ENCODE results near the gene AURKAIP1. TPM values are rescaled to one million over a fixed set of nuclear protein-coding genes. Genes with fewer than 3 reads are reported as not detected.

Gene AURKAIP1
- total and polyA plus RNA-seq, 2 of the 4 experiments (the other 2 are of a cell fraction): 45.7 to 107 TPM

GRCh38 chr1:1329304-1330210 lies 45.5 kb downstream of the AURKAIP1 start:
- intact Hi-C loops (cut with micrococcal nuclease): no loop called here

More at GRCh38 chr1:1329304-1330210, 45.5 kb downstream of the AURKAIP1 start:
- H2BK5ac ChIP-seq (ENCODE audit: low read depth, low read length, poor library complexity, severe bottlenecking): no peak overlapping the region
- H3K4me2 ChIP-seq (ENCODE audit: low read depth, low read length): no peak overlapping the region
- peaks cover 9% of the 10 kb centered on the region for H3K9me1 ChIP-seq (ENCODE audit: insufficient read depth, low read length)
- H3K4me3 ChIP-seq (ENCODE audit: insufficient read depth, low read depth, low read length): no peak overlapping the region
- no peaks in the 10 kb centered on the region for H3K9me3 ChIP-seq (ENCODE audit: control insufficient read depth, insufficient read depth, low read length)
- H2AFZ ChIP-seq (replicated peaks; ENCODE audit: low read length, poor library complexity): peak overlapping the region; percentile 47
- H3K9ac ChIP-seq (ENCODE audit: low read depth, low read length): no peak overlapping the region
- H3K4ac ChIP-seq (ENCODE audit: low read depth, low read length): no peak overlapping the region
- no peak overlapping the region for H4K5ac ChIP-seq (ENCODE audit: low read depth, low read length)
- DNase-seq (no peak), ATAC-seq (ENCODE audit: low read depth) (no peak)
- no peak overlapping the region for H3K14ac ChIP-seq (replicated peaks; ENCODE audit: low read depth, low read length)
- H4K8ac ChIP-seq (ENCODE audit: low read depth in 2 of 2, low read length in 2 of 2): no peak overlapping the region
- H2BK120ac ChIP-seq (ENCODE audit: low read depth, low read length): no peak overlapping the region
- H3K23ac ChIP-seq (ENCODE audit: low read depth, low read length): no peak overlapping the region
- H3K27me3 ChIP-seq (ENCODE audit: control insufficient read depth, insufficient read depth, low read length): no peaks in the 10 kb centered on the region
- H3K79me1 ChIP-seq (ENCODE audit: low read depth in 1 of 2, low read length in 2 of 2): peaks cover 7 to 31% of the 10 kb centered on the region in 2 experiments; a peak in 2 of 4 replicates
- H3K36me3 ChIP-seq (ENCODE audit: control insufficient read depth, insufficient read depth, low read length): peaks cover 7% of the 10 kb centered on the region
- 94% methylated on average over 47 of the region's 58 CpGs; no CpG with 5 or more reads in 1 of the 2 experiments for WGBS, 2 experiments (ENCODE audit: extremely low coverage in 2 of 2, insufficient read length in 1 of 2)
- H3K27ac ChIP-seq (ENCODE audit: insufficient read depth, low read length): no peak overlapping the region
- H2AK9ac ChIP-seq (replicated peaks; ENCODE audit: low read depth, low read length, poor library complexity): no peak overlapping the region
- no TSS peak for BruUV-seq (replicated peaks)
- peaks cover 3% of the 10 kb centered on the region; the same call in 1 of the 2 replicates for H3K4me1 ChIP-seq (ENCODE audit: control insufficient read depth, insufficient read depth, low read length)
- no peak overlapping the region for H4K91ac ChIP-seq (ENCODE audit: insufficient read depth, low read depth, low read length)
- in situ Hi-C loops (cut with MboI; ENCODE audit: low sequenced_read_pairs): no loop called here
- no peak overlapping the region for H3K18ac ChIP-seq (ENCODE audit: low read depth, low read length)
- dilution Hi-C loops (cut with HindIII; ENCODE audit: low sequenced_read_pairs, unreplicated experiment): no loop called here
- H2BK20ac ChIP-seq (ENCODE audit: low read depth, low read length): no peak overlapping the region
- TF ChIP-seq POLR2A (IDR thresholded peaks at IDR 0.05; ENCODE audit: low read depth, low read length): no peak
- peaks cover 20% of the 10 kb centered on the region for H4K20me1 ChIP-seq (ENCODE audit: insufficient read depth, low read length)
- CTCF ChIA-PET: no interaction called here
- no peak overlapping the region for H2AK5ac ChIP-seq (ENCODE audit: low read depth, low read length)
- POLR2A ChIA-PET (ENCODE audit: unreplicated experiment): no interaction called here
- H3K56ac ChIP-seq (ENCODE audit: extremely low read depth, insufficient read depth, low read length): no peak overlapping the region
- H2BK15ac ChIP-seq (ENCODE audit: low read depth, low read length): no peak overlapping the region
